Fibroblast of lung (primary cell): ENCODE measurements around the gene HCFC1.

Source experiments
- EZH2 ChIP-seq: IDR thresholded peaks from 2 replicates; pipeline ENCODE4 v1.5.1; 2012; ENCODE audit warnings: low read length, control low read depth, mild to moderate bottlenecking; ENCODE audit errors: missing control alignments
- TF ChIP-seq, protein P1 (sequence below), 2 donors: IDR thresholded peaks in 1 of 2; conservative IDR thresholded peaks in 1 of 2; 1 replicate in 1 of 2; 2 replicates in 1 of 2; pipeline ENCODE4 v1.5.1; 2011 to 2012; ENCODE audit warnings: low read length in 2 of 2, control low read depth in 1 of 2, inconsistent platforms in 1 of 2, low read depth in 1 of 2, mild to moderate bottlenecking in 1 of 2

DNA sequence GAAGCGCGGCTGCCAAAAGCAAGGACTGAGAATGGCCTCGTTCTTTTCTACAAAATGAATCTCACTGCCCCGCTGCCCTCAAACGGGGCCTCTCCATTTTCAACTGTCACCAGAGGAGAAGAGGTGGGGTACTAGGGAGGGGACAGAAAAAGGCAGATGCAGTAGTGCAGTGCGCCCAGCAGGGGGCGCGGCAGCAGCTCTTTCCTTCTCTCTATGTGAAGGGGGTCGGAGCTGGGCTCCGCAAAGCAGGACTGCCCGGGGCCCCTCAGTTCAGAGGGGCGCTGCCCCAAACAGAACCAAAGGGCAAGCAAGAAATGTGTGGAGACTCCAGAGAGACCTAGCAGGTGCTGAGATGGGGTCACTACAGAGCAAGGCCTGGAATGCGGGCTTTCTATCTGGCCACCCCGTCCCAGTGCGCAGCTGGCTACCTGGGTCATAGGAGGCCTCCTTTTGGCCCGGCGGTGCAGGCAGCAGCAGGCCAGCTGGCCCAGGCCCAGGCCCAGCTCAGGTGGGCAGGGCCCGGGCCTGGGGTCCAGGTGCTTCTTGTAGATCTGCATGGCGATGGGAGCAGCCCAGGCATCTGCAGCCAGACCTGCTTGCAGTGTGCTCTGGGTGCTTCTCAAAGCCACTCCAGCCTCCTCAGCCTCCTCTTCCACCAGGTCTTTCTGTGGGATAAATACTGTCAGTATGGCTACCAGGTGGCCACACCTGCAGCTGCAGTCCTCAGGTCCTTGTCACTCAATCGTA lies 42.2 kb upstream of the HCFC1 start:
- TF ChIP-seq, protein P1, sequence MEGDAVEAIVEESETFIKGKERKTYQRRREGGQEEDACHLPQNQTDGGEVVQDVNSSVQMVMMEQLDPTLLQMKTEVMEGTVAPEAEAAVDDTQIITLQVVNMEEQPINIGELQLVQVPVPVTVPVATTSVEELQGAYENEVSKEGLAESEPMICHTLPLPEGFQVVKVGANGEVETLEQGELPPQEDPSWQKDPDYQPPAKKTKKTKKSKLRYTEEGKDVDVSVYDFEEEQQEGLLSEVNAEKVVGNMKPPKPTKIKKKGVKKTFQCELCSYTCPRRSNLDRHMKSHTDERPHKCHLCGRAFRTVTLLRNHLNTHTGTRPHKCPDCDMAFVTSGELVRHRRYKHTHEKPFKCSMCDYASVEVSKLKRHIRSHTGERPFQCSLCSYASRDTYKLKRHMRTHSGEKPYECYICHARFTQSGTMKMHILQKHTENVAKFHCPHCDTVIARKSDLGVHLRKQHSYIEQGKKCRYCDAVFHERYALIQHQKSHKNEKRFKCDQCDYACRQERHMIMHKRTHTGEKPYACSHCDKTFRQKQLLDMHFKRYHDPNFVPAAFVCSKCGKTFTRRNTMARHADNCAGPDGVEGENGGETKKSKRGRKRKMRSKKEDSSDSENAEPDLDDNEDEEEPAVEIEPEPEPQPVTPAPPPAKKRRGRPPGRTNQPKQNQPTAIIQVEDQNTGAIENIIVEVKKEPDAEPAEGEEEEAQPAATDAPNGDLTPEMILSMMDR (conservative IDR thresholded peaks at IDR 0.05 in 1 of 2, IDR thresholded peaks at IDR 0.05 in 1 of 2; ENCODE audit: low read depth in 1 of 2, low read length in 2 of 2), result peak; percentile 64 to 78
- no peak for TF ChIP-seq EZH2
